Measurements from ENCODE around the gene LAMA1.

Gene LAMA1

DNA sequence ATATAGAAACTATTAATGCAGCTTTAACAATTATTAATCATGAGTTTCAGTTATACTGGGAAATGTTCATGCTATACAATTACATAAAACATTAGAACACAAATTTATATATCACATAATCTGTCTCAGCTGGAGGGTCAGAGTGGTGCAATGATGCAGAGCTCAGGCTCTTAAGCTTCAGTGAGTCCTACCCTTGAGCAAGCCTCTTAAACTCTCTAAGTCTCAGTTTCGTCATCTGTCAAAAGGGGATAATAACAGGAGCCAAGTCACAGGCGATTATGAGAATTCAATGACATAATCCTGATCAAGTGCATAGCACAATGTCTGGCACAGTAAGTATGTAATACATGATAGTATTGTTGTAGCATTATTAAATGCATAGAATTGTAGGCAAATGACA lies 46.0 kb downstream of the LAMA1 start:
- DNase-seq (ENCODE audit: low read depth): no peak
- no peak for TF ChIP-seq CTCF (IDR thresholded peaks at IDR 0.05; ENCODE audit: low read depth, low read length, missing control alignments)
- in situ Hi-C loops (cut with HindIII; ENCODE audit: low sequenced_read_pairs): no loop called here
- H3K4me3 ChIP-seq (ENCODE audit: low read depth, low read length): no peak overlapping the region

DNA sequence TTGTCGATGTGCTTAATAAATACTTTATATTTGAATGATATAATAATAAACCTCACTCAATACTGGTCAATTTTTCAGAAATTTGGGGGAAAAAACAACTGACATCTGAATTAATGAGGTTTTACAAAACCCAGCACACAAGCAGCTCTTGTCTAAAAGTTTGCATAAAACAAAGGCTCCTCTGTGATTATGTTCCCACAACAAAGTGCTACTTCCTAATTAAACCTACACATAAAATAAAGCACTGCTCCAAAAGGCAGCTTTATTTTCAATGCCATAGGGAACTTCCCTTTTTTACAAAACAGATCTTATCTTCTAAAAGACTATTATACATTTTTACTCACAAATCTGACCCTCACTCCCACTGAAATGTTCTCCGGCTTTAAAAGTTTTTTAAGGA lies 47.1 kb downstream of the LAMA1 start:
- DNase-seq (ENCODE audit: low read depth): no peak
- no peak overlapping the region for H3K4me3 ChIP-seq (ENCODE audit: low read depth, low read length)
- TF ChIP-seq CTCF (IDR thresholded peaks at IDR 0.05; ENCODE audit: low read depth, low read length, missing control alignments): no peak
- in situ Hi-C loops (cut with HindIII; ENCODE audit: low sequenced_read_pairs): no loop called here

DNA sequence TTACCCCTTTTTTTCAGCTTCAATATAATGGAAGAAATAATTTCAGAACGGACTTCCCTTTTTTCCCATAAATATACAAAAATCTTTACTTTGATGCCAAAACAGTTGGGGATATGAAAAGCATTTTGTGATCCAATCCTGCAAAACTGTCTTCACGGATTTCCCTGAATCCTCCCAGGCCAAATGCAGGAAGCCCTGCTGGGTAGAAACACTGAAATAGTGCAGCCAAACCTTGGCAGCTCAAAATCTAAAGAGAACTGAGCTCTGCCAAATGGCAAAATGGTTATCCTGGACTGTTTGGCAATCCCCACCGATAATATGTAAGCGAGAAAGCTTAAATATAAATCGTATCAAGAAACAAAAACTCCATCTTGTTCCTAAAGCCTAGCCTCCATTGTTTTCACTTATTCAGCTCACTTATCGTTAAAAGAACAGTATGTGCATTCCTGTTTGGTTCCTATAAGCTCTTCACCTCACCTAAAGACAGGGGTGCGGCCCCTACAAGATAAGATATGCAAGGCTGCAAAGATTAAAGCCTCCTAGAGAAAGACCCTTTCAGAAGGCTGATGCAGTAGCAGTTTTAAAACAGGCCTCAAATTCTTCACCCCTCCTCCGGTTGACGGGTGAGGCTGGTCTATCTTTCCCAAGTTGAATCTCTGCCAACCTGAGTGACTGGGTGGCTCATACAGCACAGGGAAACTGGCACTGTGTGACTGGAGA lies 48.6 kb downstream of the LAMA1 start:
- no peak for DNase-seq (ENCODE audit: low read depth)
- in situ Hi-C loops (cut with HindIII; ENCODE audit: low sequenced_read_pairs): no loop called here
- no peak for TF ChIP-seq CTCF (IDR thresholded peaks at IDR 0.05; ENCODE audit: low read depth, low read length, missing control alignments)
- no peak overlapping the region for H3K4me3 ChIP-seq (ENCODE audit: low read depth, low read length)

GRCh38 chr18:7066965-7067555 lies 50.5 kb downstream of the LAMA1 start:
- TF ChIP-seq CTCF (IDR thresholded peaks at IDR 0.05; ENCODE audit: low read depth, low read length, missing control alignments): no peak
- in situ Hi-C loops (cut with HindIII; ENCODE audit: low sequenced_read_pairs): no loop called here
- no peak overlapping the region for H3K4me3 ChIP-seq (ENCODE audit: low read depth, low read length)
- no peak for DNase-seq (ENCODE audit: low read depth)

DNA sequence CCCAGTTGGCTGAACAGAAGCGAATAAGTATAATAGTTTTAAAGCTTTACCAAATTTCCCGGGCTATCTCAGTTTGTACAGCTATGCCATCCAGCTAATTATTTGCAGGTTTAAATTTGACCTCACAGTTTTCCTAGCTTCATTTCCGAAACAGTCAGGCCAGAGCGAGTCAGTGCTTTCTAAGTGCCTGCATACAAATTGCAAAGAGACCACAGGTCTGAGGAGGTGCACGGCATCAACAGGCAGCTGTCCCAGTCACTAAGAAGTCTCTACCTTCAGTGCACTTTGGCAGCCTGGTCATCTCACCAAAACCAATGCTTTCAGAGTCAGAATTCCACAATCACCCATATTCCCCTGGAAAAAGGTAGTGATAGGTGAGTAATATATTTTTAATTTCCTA lies 51.9 kb downstream of the LAMA1 start:
- H3K4me3 ChIP-seq (ENCODE audit: low read depth, low read length): no peak overlapping the region

GRCh38 chr18:7064346-7064745 lies 53.3 kb downstream of the LAMA1 start:
- H3K4me3 ChIP-seq (ENCODE audit: low read depth, low read length): no peak overlapping the region
- no peak for DNase-seq (ENCODE audit: low read depth)
- in situ Hi-C loops (cut with HindIII; ENCODE audit: low sequenced_read_pairs): no loop called here
- TF ChIP-seq CTCF (IDR thresholded peaks at IDR 0.05; ENCODE audit: low read depth, low read length, missing control alignments): no peak

More for the DNA sequence above, 51.9 kb downstream of the LAMA1 start:
- in situ Hi-C loops (cut with HindIII; ENCODE audit: low sequenced_read_pairs): no loop called here
- TF ChIP-seq CTCF (IDR thresholded peaks at IDR 0.05; ENCODE audit: low read depth, low read length, missing control alignments): no peak
- no peak for DNase-seq (ENCODE audit: low read depth)
